ENCODE results near the gene SYPL2. TPM values are rescaled to one million over a fixed set of nuclear protein-coding genes. Genes with fewer than 3 reads are reported as not detected.

Gene SYPL2
- total and polyA plus RNA-seq, 2 donors (not counting 3 experiments of a cell fraction or from before 2014, with no cell fraction given): not detected

- TF ChIP-seq CTCF (IDR thresholded peaks at IDR 0.05; ENCODE audit: extremely low read depth in 1 of 2, insufficient read depth in 1 of 2, low read depth in 1 of 2, low read length in 2 of 2): no peak
- TF ChIP-seq GATA2 (IDR thresholded peaks at IDR 0.05; ENCODE audit: insufficient read depth, insufficient read length, low read depth, low read length): no peak
- TF ChIP-seq, protein P1, sequence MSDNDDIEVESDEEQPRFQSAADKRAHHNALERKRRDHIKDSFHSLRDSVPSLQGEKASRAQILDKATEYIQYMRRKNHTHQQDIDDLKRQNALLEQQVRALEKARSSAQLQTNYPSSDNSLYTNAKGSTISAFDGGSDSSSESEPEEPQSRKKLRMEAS (IDR thresholded peaks at IDR 0.05; ENCODE audit: insufficient read depth, insufficient read length): no peak
- no peak for TF ChIP-seq FOS (IDR thresholded peaks at IDR 0.05; ENCODE audit: borderline replicate concordance, insufficient read depth, low read length)
- no peak for TF ChIP-seq EZH2 (IDR thresholded peaks at IDR 0.05; ENCODE audit: borderline replicate concordance, low read depth, low read length, severe bottlenecking)
- TF ChIP-seq POLR2A (IDR thresholded peaks at IDR 0.05; ENCODE audit: low read depth, low read length): no peak
- TF ChIP-seq MYC (IDR thresholded peaks at IDR 0.05; ENCODE audit: low read depth, low read length): no peak
- TF ChIP-seq POLR2AphosphoS5 (IDR thresholded peaks at IDR 0.05; ENCODE audit: insufficient read depth, low read depth, low read length): no peak
- TF ChIP-seq JUN (IDR thresholded peaks at IDR 0.05; ENCODE audit: borderline replicate concordance, insufficient read depth, insufficient read length, low read depth): no peak
- intact Hi-C loops (cut with micrococcal nuclease) (loop anchor here (10.0 kb wide), 3 partner anchors 130 to 280 kb away; partner anchors contain the start of genes AMPD2, EPS8L3 and GNAT2), dilution Hi-C loops (cut with MboI; ENCODE audit: extremely low pct_ligation_motif_present, low sequenced_read_pairs) (no loop called here)
- Histone ChIP-seq H4K20me1 (replicated peaks; ENCODE audit: control insufficient read depth, extremely low read depth, insufficient read depth, low read length) (no peaks in the 10 kb centered on the region), H3K9ac (replicated peaks; ENCODE audit: extremely low read depth, insufficient read depth, low read length) (no peak overlapping the region), H3K9me3 (replicated peaks; ENCODE audit: control insufficient read depth, insufficient read depth, low read length) (no peaks in the 10 kb centered on the region), H3K9me1 (replicated peaks; ENCODE audit: control insufficient read depth, extremely low read depth, insufficient read depth, low read length) (no peaks in the 10 kb centered on the region), H3K4me3 (replicated peaks in 1 of 3; ENCODE audit: insufficient read depth in 1 of 3, low read depth in 1 of 3, low read length in 3 of 3) (peak overlapping the region in 1 of 3 experiments; percentile 76), H3K36me3 (ENCODE audit: control insufficient read depth in 2 of 2, extremely low read depth in 1 of 2, insufficient read depth in 2 of 2, low read length in 2 of 2) (peaks cover 2% of the 10 kb centered on the region in 2 experiments), H2AFZ (ENCODE audit: low read depth, low read length) (peak overlapping the region; percentile 99), H3K27me3 (ENCODE audit: control insufficient read depth in 2 of 2, insufficient read depth in 2 of 2, low read length in 2 of 2) (peaks cover 17 to 21% of the 10 kb centered on the region in 2 experiments), H3K4me2 (ENCODE audit: insufficient read depth, low read length) (peak overlapping the region; percentile 92), H3K27ac (ENCODE audit: insufficient read depth, low read depth, low read length) (no peak overlapping the region), H3K79me2 (ENCODE audit: control insufficient read depth, insufficient read depth, low read length) (no peaks in the 10 kb centered on the region), H3K4me1 (ENCODE audit: control insufficient read depth, extremely low read depth, insufficient read depth, low read length) (peaks cover 14% of the 10 kb centered on the region)
- no peak for DNase-seq (ENCODE audit: low read depth, low spot score)
- FAIRE-seq: no peak
- ChIA-PET POLR2A (no interaction called here), CTCF (interaction anchor here (1.9 to 3.3 kb wide), 3 partner anchors 8 to 59 kb away, joined by 4 to 27 read pairs (median 19); partner anchors contain the start of genes CYB561D1 and PSMA5)
- BruUV-seq (replicated peaks): no TSS peak
Measured at GRCh38 chr1:109485001-109485400, 18.7 kb downstream of the SYPL2 start.
